Measurements from ENCODE around the gene URB1.

The URB1 gene

GRCh38 chr21:32415451-32416398 lies 22.9 kb upstream of the URB1 start:
- no peak for DNase-seq (ENCODE audit: low spot score)
- POLR2A ChIA-PET (ENCODE audit: low non-redundant PET) = no interaction called here
- peak overlapping the region; percentile 54 for H3K27ac ChIP-seq
- TF ChIP-seq, protein P1, sequence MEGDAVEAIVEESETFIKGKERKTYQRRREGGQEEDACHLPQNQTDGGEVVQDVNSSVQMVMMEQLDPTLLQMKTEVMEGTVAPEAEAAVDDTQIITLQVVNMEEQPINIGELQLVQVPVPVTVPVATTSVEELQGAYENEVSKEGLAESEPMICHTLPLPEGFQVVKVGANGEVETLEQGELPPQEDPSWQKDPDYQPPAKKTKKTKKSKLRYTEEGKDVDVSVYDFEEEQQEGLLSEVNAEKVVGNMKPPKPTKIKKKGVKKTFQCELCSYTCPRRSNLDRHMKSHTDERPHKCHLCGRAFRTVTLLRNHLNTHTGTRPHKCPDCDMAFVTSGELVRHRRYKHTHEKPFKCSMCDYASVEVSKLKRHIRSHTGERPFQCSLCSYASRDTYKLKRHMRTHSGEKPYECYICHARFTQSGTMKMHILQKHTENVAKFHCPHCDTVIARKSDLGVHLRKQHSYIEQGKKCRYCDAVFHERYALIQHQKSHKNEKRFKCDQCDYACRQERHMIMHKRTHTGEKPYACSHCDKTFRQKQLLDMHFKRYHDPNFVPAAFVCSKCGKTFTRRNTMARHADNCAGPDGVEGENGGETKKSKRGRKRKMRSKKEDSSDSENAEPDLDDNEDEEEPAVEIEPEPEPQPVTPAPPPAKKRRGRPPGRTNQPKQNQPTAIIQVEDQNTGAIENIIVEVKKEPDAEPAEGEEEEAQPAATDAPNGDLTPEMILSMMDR (conservative IDR thresholded peaks at IDR 0.05; ENCODE audit: low read depth) = no peak
- CTCF ChIA-PET = interaction anchor here (0.6 to 2.4 kb wide), 4 partner anchors 100 to 930 kb away, joined by 3 to 12 read pairs (median 4); no protein-coding TSS in a partner anchor

- CTCF ChIA-PET = interaction anchor here (0.6 to 2.4 kb wide), 6 partner anchors 11 to 931 kb away, joined by 3 to 12 read pairs (median 3); no protein-coding TSS in a partner anchor
- H3K27ac ChIP-seq = peak overlapping the region; percentile 54
- DNase-seq (ENCODE audit: low spot score) = peak; percentile 24
- TF ChIP-seq, protein P1 (conservative IDR thresholded peaks at IDR 0.05; ENCODE audit: low read depth) = peak; percentile 51
- POLR2A ChIA-PET (ENCODE audit: low non-redundant PET) = no interaction called here
Observed at GRCh38 chr21:32414579-32415358, 22.0 kb upstream of the URB1 start.

GRCh38 chr21:32413697-32414578 lies 21.1 kb upstream of the URB1 start:
- CTCF ChIA-PET = interaction anchor here (0.7 to 2.4 kb wide), 3 partner anchors 11 to 187 kb away, joined by 3 to 12 read pairs (median 3); no protein-coding TSS in a partner anchor
- TF ChIP-seq, protein P1 (conservative IDR thresholded peaks at IDR 0.05; ENCODE audit: low read depth) = no peak
- H3K27ac ChIP-seq = peak overlapping the region; percentile 98
- DNase-seq (ENCODE audit: low spot score) = no peak
- POLR2A ChIA-PET (ENCODE audit: low non-redundant PET) = no interaction called here

- TF ChIP-seq, protein P1 (conservative IDR thresholded peaks at IDR 0.05; ENCODE audit: low read depth) = no peak; the same call in 1 of the 2 replicates
- ChIA-PET CTCF (interaction anchor here (0.5 to 2.4 kb wide), 3 partner anchors 8 to 188 kb away, joined by 3 to 12 read pairs (median 5); no protein-coding TSS in a partner anchor), POLR2A (ENCODE audit: low non-redundant PET) (no interaction called here)
- peak overlapping the region; percentile 98 for H3K27ac ChIP-seq
- DNase-seq (ENCODE audit: low spot score) = no peak
Observed at GRCh38 chr21:32413015-32413504, 20.2 kb upstream of the URB1 start.

DNA sequence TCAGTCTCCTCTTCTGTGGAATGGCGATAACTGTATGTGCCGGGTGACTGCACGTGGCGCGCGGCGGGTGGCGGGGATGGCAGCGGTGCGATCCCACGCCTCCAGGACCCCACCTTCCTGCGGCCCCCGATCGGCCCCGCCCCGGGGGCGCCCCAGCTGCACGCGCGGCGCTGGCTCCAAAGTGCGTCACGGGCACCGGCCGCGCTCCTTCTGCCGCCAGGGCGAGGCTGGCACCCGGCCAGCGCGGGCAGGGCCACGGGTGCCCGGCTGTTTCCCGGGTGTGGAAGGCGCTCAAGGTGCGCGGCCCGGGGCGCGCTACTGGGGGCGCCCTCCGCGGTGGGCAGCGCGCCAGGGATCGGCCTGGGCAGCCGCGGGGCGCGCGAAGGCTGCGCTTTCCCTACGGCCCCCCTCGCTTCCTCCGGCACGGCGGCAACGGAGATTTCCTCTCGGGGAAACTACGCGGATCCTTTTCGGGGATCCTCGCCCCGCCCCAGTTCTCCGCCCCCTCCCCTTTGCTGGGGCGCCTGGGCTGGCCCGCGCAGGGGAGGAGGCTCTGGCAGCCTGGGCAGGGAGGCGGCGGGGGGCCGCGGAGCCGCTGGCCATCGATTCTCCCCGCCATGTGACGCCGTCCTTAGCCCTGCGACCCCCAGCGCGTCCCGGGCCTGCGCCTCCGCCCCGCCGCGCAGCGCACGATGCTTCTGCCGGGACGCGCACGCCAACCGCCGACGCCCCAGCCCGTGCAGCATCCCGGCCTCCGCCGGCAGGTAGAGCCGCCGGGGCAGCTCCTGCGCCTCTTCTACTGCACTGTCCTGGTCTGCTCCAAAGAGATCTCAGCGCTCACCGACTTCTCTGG lies 19.6 kb upstream of the URB1 start, which contains the start of gene EVA1C:
EVA1C (plus strand) TSS at position 545 of the 853 bp plus-strand sequence; CDS start at position 693, 148 bp downstream.
- peak within 1 kb of the TSS; percentile 98 for H3K27ac ChIP-seq
- TF ChIP-seq, protein P1 (conservative IDR thresholded peaks at IDR 0.05; ENCODE audit: low read depth) = peak; percentile 24; the same call in 1 of the 2 replicates
- ChIA-PET CTCF (interaction anchor here (0.5 to 1.0 kb wide), 3 partner anchors 8 to 11 kb away, joined by 3 to 5 read pairs (median 3); no protein-coding TSS in a partner anchor), POLR2A (ENCODE audit: low non-redundant PET) (interaction anchor here (0.6 to 0.9 kb wide), 2 partner anchors 14 to 188 kb away, joined by 3 read pairs; no protein-coding TSS in a partner anchor)
- peak; percentile 57 for DNase-seq (ENCODE audit: low spot score)
